Upper lobe of left lung (tissue), 4 donors: ENCODE measurements around the gene SMYD3.

Experiments used
- CTCF ChIP-seq, 6 experiments: fragments of 450-650 bp in 4 of 6; fragments of 200-600 bp in 2 of 6; sonication (generic) in 2 of 6; IDR thresholded peaks; one replicate each; pipeline ENCODE4 v1.5.1; 2016 to 2019; ENCODE audit warnings: antibody characterized with exemption in 6 of 6
- POLR2A ChIP-seq, 4 donors: fragments of 450-650 bp; IDR thresholded peaks; one replicate each; pipeline ENCODE4 v1.5.1; 2016 to 2017; ENCODE audit warnings: antibody characterized with exemption in 4 of 4, mild to moderate bottlenecking in 2 of 4
- POLR2AphosphoS5 ChIP-seq, 2 donors: sonication (generic); formaldehyde crosslinking; IDR thresholded peaks; one replicate each; pipeline ENCODE4 v1.5.1; 2017; ENCODE audit warnings: antibody characterized with exemption in 2 of 2

GRCh38 chr1:246255773-246256172 lies 251.3 kb downstream of the SMYD3 start:
- TF ChIP-seq POLR2AphosphoS5 (IDR thresholded peaks at IDR 0.05) (no peak), CTCF (IDR thresholded peaks at IDR 0.05) (no peak), POLR2A (IDR thresholded peaks at IDR 0.05) (no peak)
